OCI-LY1 (cell line): ENCODE data around the gene FARP1.

Experiments
- EZH2 ChIP-seq: fragments of 200-600 bp; sonication (generic), shearing (Covaris generic); IDR thresholded peaks from 2 replicates; pipeline ENCODE4 v1.8.0; 2017; ENCODE audit warnings: borderline replicate concordance, mixed run types, mild to moderate bottlenecking, antibody characterized with exemption, low read length, moderate library complexity, mixed read lengths
- TF ChIP-seq, protein P1 (sequence below): fragments of 200-600 bp; sonication (generic), shearing (Covaris generic); IDR thresholded peaks from 2 replicates; pipeline ENCODE4 v1.5.1; 2017; ENCODE audit warnings: mild to moderate bottlenecking, antibody characterized with exemption, low read length, moderate library complexity, mixed read lengths

DNA sequence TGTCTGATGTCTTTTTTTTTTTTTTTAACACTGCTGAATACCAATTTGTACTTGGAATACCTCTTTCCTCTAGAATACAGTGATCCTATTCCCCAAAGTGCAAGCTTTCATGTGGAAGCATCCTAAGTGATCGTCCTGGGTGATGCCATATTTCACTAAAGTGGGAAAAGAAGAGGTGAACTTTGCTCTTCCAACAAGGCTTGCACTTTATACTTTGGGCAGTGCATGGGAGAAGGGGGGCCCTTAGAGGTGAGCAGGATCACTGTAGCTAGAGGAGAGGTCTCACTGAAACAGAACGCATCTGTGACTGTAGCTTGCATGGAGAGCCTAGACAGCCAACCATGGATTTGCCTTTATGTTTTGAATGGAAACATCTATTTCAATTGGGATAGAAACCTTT, 260.2 kb downstream of the FARP1 start:
- TF ChIP-seq, protein P1, sequence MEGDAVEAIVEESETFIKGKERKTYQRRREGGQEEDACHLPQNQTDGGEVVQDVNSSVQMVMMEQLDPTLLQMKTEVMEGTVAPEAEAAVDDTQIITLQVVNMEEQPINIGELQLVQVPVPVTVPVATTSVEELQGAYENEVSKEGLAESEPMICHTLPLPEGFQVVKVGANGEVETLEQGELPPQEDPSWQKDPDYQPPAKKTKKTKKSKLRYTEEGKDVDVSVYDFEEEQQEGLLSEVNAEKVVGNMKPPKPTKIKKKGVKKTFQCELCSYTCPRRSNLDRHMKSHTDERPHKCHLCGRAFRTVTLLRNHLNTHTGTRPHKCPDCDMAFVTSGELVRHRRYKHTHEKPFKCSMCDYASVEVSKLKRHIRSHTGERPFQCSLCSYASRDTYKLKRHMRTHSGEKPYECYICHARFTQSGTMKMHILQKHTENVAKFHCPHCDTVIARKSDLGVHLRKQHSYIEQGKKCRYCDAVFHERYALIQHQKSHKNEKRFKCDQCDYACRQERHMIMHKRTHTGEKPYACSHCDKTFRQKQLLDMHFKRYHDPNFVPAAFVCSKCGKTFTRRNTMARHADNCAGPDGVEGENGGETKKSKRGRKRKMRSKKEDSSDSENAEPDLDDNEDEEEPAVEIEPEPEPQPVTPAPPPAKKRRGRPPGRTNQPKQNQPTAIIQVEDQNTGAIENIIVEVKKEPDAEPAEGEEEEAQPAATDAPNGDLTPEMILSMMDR = no peak
- no peak for TF ChIP-seq EZH2
